Tibial artery (tissue), 4 donors: ENCODE results near the gene NOSTRIN.

Experiments used
- DNase-seq, 2 donors: peaks; one replicate each; pipeline ENCODE4 v3.0.0-alpha.2; 2019
- H3K27ac ChIP-seq, 2 donors: fragments of 200-600 bp; sonication (generic) in 1 of 2; 1 replicate in 1 of 2; 2 replicates in 1 of 2; pipeline ENCODE4 v1.5.1; 2018 to 2019; ENCODE audit warnings: mild to moderate bottlenecking in 1 of 2
- H3K27me3 ChIP-seq, 2 donors: fragments of 200-600 bp; sonication (generic) in 1 of 2; one replicate each; pipeline versions ENCODE4 v1.5.1 to v1.6.0; 2016 to 2019
- H3K36me3 ChIP-seq, 3 donors: fragments of 200-600 bp; sonication (generic) in 2 of 3; one replicate each; pipeline ENCODE4 v1.5.1; 2016 to 2019; ENCODE audit warnings: mild to moderate bottlenecking in 2 of 3
- H3K4me1 ChIP-seq, 4 donors: fragments of 200-600 bp; sonication (generic) in 2 of 4; 1 replicate in 3 of 4; 2 replicates in 1 of 4; pipeline ENCODE4 v1.5.1; 2016 to 2019
- H3K4me3 ChIP-seq, 2 donors: fragments of 200-600 bp; sonication (generic) in 1 of 2; 1 replicate in 1 of 2; 2 replicates in 1 of 2; pipeline ENCODE4 v1.5.1; 2018 to 2019; ENCODE audit warnings: mild to moderate bottlenecking in 2 of 2
- H3K9me3 ChIP-seq, 3 donors: fragments of 200-600 bp; sonication (generic) in 1 of 3; one replicate each; pipeline ENCODE4 v1.5.1; 2016 to 2019
- CTCF ChIP-seq, 2 experiments: fragments of 200-600 bp in 1 of 2; fragments of 450-650 bp in 1 of 2; IDR thresholded peaks; one replicate each; pipeline ENCODE4 v1.5.1; 2017 to 2019; ENCODE audit warnings: antibody characterized with exemption in 2 of 2, mild to moderate bottlenecking in 1 of 2, moderate library complexity in 1 of 2
- intact Hi-C: fragments of 100-400 bp; cut with DNase I; formaldehyde crosslinking; loops from one replicate; pipeline ENCODE4 v1.15.0; 2023; ENCODE audit warnings: low total_unique reads

Gene NOSTRIN

GRCh38 chr2:168773128-168773527 lies 29.3 kb upstream of the NOSTRIN start:
- no peak overlapping the region for H3K27ac ChIP-seq
- no peaks in the 10 kb centered on the region for H3K4me1 ChIP-seq
- H3K36me3 ChIP-seq, result peaks cover 0 to 14% (median 5%) of the 10 kb centered on the region in 3 donors
- TF ChIP-seq CTCF (IDR thresholded peaks at IDR 0.05), result no peak
- H3K4me3 ChIP-seq, result no peak overlapping the region
- intact Hi-C loops, result no loop called here
- H3K27me3 ChIP-seq, result no peaks in the 10 kb centered on the region
- H3K9me3 ChIP-seq, result peaks cover 0 to 6% (median 0%) of the 10 kb centered on the region in 3 donors
- DNase-seq, result no peak

DNA sequence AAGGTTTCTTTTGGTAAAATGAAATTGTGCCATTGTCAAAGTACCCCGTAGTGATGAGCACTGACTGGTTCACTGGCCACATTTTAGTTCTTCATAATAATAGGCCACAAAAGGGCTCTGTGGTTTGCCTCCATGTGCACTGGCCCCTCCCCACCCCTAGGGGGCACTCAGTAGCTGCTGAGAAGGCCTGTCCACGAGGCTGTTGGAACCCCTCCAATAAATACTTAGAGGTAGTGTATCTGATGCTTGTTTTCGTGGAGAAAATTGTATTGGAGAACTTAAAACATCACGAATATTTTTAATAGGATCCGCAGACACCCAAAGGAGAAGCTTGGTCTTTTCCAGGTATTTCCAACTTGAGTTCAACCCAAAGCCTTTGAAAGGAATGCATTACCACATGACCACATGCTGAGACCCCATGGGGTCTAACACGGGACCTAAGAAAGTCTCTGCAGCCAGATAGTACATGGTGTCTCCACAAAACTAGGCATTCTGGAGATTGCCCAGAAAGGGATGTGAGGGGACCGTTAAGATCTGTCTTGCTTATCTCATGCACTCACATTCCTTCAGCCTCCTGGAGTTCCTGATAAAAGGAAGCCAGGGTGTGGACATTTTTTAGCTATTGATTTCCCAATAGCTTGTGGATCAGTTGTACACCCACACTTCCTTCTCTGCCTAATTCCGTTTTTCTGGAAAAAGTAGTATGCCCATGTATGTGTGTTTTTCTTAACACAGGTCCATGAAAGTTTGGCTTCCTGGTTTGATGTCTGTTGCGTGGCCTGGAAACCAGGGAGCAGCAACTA lies 28.5 kb upstream of the NOSTRIN start:
- intact Hi-C loops, result no loop called here
- Histone ChIP-seq H3K27ac (no peak overlapping the region), H3K4me3 (no peak overlapping the region), H3K4me1 (no peaks in the 10 kb centered on the region), H3K27me3 (no peaks in the 10 kb centered on the region), H3K9me3 (peaks cover 0 to 6% (median 0%) of the 10 kb centered on the region in 3 donors), H3K36me3 (peaks cover 0 to 14% (median 5%) of the 10 kb centered on the region in 3 donors)
- TF ChIP-seq CTCF (IDR thresholded peaks at IDR 0.05), result peak in 1 of 2 experiments; percentile 32
- peak in 1 of 2 donors; percentile 25 for DNase-seq

- H3K36me3 ChIP-seq, result peaks cover 0 to 5% (median 5%) of the 10 kb centered on the region in 3 donors
- peaks cover 0 to 6% (median 0%) of the 10 kb centered on the region in 3 donors for H3K9me3 ChIP-seq
- H3K27ac ChIP-seq, result no peak overlapping the region
- no peaks in the 10 kb centered on the region for H3K4me1 ChIP-seq
- no peaks in the 10 kb centered on the region for H3K27me3 ChIP-seq
- intact Hi-C loops, result no loop called here
- H3K4me3 ChIP-seq, result no peak overlapping the region
- no peak for TF ChIP-seq CTCF (IDR thresholded peaks at IDR 0.05)
- no peak for DNase-seq
Observed at GRCh38 chr2:168775837-168776236, 26.6 kb upstream of the NOSTRIN start.

DNA sequence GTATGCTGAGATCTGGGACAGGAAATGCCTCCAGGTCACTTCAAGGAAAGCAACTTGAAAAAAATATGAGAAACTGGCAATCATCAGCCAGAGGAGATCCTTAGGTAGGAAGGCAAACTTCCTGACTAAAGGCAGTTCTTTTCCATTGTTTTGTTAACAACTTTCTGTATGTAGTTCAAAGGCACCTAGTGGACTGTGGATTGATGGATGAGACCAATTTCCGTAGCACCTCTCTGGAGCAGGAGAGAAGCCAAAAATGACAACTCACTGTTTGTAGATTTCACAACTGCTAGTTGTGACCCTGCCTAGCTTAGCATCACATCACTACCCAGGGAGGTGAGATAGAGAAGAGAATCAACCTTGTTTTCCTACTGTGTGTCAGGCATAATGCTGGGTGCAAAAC lies 21.8 kb upstream of the NOSTRIN start:
- intact Hi-C loops, result no loop called here
- Histone ChIP-seq H3K4me3 (no peak overlapping the region), H3K27me3 (no peaks in the 10 kb centered on the region)

DNA sequence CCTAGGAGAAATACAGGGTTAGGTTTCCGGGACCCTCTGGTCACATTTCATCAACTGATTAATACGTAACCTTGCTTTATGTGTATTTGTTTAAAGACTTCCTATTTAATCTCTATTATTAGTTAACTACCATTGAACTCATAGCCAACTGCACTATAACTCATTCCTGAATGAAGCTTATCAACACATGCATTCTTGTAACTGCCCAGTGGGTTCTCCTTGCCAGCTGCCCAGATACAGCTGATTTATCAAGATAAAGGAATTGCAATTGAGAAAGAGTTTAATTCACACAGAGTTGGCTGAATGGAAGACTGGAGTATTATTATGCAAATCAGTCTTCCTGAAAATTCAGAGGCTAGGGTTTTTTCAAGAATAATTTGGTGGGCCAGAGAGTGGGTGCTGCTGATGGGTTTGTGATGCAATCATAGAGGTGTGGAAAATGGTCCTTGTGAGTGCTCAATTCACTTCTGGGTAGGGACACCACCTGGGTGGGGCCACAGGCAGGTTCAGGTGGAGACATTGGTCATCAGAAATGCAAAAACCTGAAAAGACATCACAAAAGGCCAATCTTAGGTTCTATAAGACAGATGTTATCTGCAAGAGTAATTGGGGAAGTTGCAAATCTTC lies 21.1 kb upstream of the NOSTRIN start:
- no peaks in the 10 kb centered on the region for H3K36me3 ChIP-seq
- no peak overlapping the region for H3K4me3 ChIP-seq
- H3K4me1 ChIP-seq, result no peaks in the 10 kb centered on the region
- H3K27ac ChIP-seq, result no peak overlapping the region
- DNase-seq, result no peak
- no peaks in the 10 kb centered on the region for H3K27me3 ChIP-seq
- no peak for TF ChIP-seq CTCF (IDR thresholded peaks at IDR 0.05)
- intact Hi-C loops, result no loop called here
- H3K9me3 ChIP-seq, result peaks cover 0 to under 1% (median 0%) of the 10 kb centered on the region in 3 donors

More for the DNA sequence above, 21.8 kb upstream of the NOSTRIN start:
- no peak for DNase-seq
- TF ChIP-seq CTCF (IDR thresholded peaks at IDR 0.05), result no peak
- Histone ChIP-seq H3K36me3 (no peaks in the 10 kb centered on the region), H3K27ac (no peak overlapping the region), H3K9me3 (peaks cover 0 to 6% (median 0%) of the 10 kb centered on the region in 3 donors), H3K4me1 (no peaks in the 10 kb centered on the region)
